Measurements from ENCODE around the gene GALK2. TPM values are rescaled to one million over a fixed set of nuclear protein-coding genes. Genes with fewer than 3 reads are reported as not detected.

GALK2 gene
- total RNA-seq, 1 donor from 2014 or later = 50.1 TPM

- H3K36me3 ChIP-seq (ENCODE audit: control insufficient read depth in 3 of 3, insufficient read depth in 3 of 3, low read length in 3 of 3) = no peaks in the 10 kb centered on the region
- no peak overlapping the region for H3K27ac ChIP-seq (ENCODE audit: low read depth, low read length)
- peaks cover 0 to 4% (median 0%) of the 10 kb centered on the region in 3 donors for H3K4me1 ChIP-seq (ENCODE audit: control insufficient read depth in 3 of 3, insufficient read depth in 3 of 3, low read length in 3 of 3)
Observed at GRCh38 chr15:49273734-49274318, 103.8 kb downstream of the GALK2 start.

DNA sequence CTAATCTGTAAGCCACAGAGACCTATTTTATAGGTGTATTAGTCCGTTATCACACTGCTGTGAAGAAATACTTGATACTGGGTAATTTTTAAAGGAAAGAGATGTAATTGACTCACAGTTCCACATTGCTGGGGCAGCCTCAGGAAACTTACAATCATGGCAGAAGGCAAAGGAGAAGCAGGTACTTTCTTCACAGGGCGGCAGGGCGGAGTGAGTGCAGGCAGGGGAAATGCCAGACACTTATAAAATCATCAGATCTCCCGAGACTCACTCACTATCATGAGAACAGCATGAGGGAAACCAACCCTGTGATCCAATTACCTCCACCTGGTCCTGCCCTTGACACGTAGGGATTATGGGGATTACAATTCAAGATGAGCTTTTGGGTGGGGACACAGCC lies 108.7 kb downstream of the GALK2 start:
- H3K27me3 ChIP-seq (ENCODE audit: control insufficient read depth in 3 of 3, insufficient read depth in 3 of 3, low read length in 3 of 3) = no peaks in the 10 kb centered on the region
- H3K27ac ChIP-seq (ENCODE audit: low read depth, low read length) = no peak overlapping the region
- no peak overlapping the region for H3K4me3 ChIP-seq (ENCODE audit: low read length in 3 of 3)
- no peaks in the 10 kb centered on the region for H3K9me3 ChIP-seq (ENCODE audit: control insufficient read depth in 3 of 3, low read length in 3 of 3)
- peaks cover 0 to 3% (median 3%) of the 10 kb centered on the region in 3 donors for H3K4me1 ChIP-seq (ENCODE audit: control insufficient read depth in 3 of 3, insufficient read depth in 3 of 3, low read length in 3 of 3)
- peaks cover 0 to 7% (median 3%) of the 10 kb centered on the region in 3 donors for H3K36me3 ChIP-seq (ENCODE audit: control insufficient read depth in 3 of 3, insufficient read depth in 3 of 3, low read length in 3 of 3)
- no peak overlapping the region for H3K9ac ChIP-seq (ENCODE audit: low read depth in 1 of 3, low read length in 3 of 3)

More at GRCh38 chr15:49273734-49274318, 103.8 kb downstream of the GALK2 start:
- Histone ChIP-seq H3K4me3 (ENCODE audit: low read length in 3 of 3) (no peak overlapping the region), H3K9ac (ENCODE audit: low read depth in 1 of 3, low read length in 3 of 3) (no peak overlapping the region), H3K9me3 (ENCODE audit: control insufficient read depth in 3 of 3, low read length in 3 of 3) (no peaks in the 10 kb centered on the region), H3K27me3 (ENCODE audit: control insufficient read depth in 3 of 3, insufficient read depth in 3 of 3, low read length in 3 of 3) (no peaks in the 10 kb centered on the region)

GRCh38 chr15:49279521-49280456 lies 109.7 kb downstream of the GALK2 start:
- Histone ChIP-seq H3K27me3 (ENCODE audit: control insufficient read depth in 3 of 3, insufficient read depth in 3 of 3, low read length in 3 of 3) (no peaks in the 10 kb centered on the region), H3K27ac (ENCODE audit: low read depth, low read length) (peak overlapping the region; percentile 53), H3K36me3 (ENCODE audit: control insufficient read depth in 3 of 3, insufficient read depth in 3 of 3, low read length in 3 of 3) (peaks cover 0 to 7% (median 6%) of the 10 kb centered on the region in 3 donors), H3K9me3 (ENCODE audit: control insufficient read depth in 3 of 3, low read length in 3 of 3) (no peaks in the 10 kb centered on the region), H3K9ac (ENCODE audit: low read depth in 1 of 3, low read length in 3 of 3) (no peak overlapping the region), H3K4me1 (ENCODE audit: control insufficient read depth in 3 of 3, insufficient read depth in 3 of 3, low read length in 3 of 3) (peaks cover 0 to 3% (median 3%) of the 10 kb centered on the region in 3 donors), H3K4me3 (ENCODE audit: low read length in 3 of 3) (no peak overlapping the region)

DNA sequence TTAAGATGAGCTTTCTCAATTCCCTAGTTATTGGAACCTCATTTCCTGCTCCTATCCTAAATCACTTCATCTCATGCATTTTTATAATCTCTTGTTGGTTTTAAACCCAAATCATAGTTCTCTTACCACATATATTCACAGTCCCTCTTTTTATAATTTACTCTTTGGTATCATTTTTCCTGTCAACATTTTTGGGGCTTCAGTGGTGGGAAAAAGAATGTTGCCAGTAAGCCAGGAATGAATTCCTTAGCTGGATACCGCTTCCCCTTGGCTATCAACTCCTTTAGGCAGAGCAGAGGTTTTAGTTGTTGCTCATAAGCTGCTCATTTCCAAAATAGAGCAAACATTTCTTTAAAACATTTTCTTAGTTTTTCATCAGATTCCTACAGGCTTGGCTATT lies 112.3 kb downstream of the GALK2 start:
- Histone ChIP-seq H3K36me3 (ENCODE audit: control insufficient read depth in 3 of 3, insufficient read depth in 3 of 3, low read length in 3 of 3) (peaks cover 0 to 8% (median 7%) of the 10 kb centered on the region in 3 donors), H3K4me3 (ENCODE audit: low read length in 3 of 3) (no peak overlapping the region), H3K27ac (ENCODE audit: low read depth, low read length) (no peak overlapping the region), H3K27me3 (ENCODE audit: control insufficient read depth in 3 of 3, insufficient read depth in 3 of 3, low read length in 3 of 3) (no peaks in the 10 kb centered on the region), H3K9ac (ENCODE audit: low read depth in 1 of 3, low read length in 3 of 3) (no peak overlapping the region), H3K9me3 (ENCODE audit: control insufficient read depth in 3 of 3, low read length in 3 of 3) (no peaks in the 10 kb centered on the region), H3K4me1 (ENCODE audit: control insufficient read depth in 3 of 3, insufficient read depth in 3 of 3, low read length in 3 of 3) (peaks cover 0 to 3% (median 3%) of the 10 kb centered on the region in 3 donors)

DNA sequence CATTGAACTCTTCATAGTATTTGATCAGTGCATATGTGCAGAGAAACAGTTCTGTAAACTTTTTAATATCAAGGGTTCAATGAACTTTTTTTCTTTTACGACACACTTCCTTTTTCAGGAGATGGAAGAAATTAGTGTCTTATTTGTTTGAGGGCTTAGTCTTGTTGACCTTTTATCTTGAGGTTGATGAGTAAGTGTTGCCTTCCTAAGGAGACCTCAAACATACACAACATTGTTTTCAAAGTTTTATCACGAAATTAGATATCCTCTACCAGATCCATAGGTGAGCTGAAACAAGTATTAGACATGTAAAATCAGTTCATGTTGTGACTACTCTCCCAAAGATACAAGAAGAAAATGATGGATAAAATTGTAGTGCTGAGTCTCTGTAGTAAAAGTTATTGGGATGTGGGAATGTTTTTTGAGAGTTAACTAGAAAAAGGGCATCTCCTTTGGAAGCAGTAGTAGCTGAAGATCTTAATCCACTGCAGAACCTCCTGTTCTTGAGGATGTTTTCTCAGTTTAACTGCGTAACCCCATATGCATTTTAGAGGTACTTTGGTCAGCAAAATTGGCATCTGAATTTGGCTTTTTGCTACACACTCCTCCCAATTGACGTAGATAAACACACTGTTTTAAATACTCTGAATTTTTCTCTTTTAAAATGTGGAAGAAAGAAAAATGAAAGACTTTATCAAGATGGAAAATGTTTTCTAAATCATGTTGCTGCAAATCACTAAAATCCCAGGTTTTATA lies 116.8 kb downstream of the GALK2 start:
- H3K9me3 ChIP-seq (ENCODE audit: control insufficient read depth in 3 of 3, low read length in 3 of 3) = no peaks in the 10 kb centered on the region
- H3K36me3 ChIP-seq (ENCODE audit: control insufficient read depth in 3 of 3, insufficient read depth in 3 of 3, low read length in 3 of 3) = peaks cover 0 to 8% (median 7%) of the 10 kb centered on the region in 3 donors
- no peak overlapping the region for H3K4me3 ChIP-seq (ENCODE audit: low read length in 3 of 3)
- no peak overlapping the region for H3K9ac ChIP-seq (ENCODE audit: low read depth in 1 of 3, low read length in 3 of 3)
- H3K4me1 ChIP-seq (ENCODE audit: control insufficient read depth in 3 of 3, insufficient read depth in 3 of 3, low read length in 3 of 3) = peaks cover 0 to 6% (median 3%) of the 10 kb centered on the region in 3 donors
- no peaks in the 10 kb centered on the region for H3K27me3 ChIP-seq (ENCODE audit: control insufficient read depth in 3 of 3, insufficient read depth in 3 of 3, low read length in 3 of 3)
- H3K27ac ChIP-seq (ENCODE audit: low read depth, low read length) = no peak overlapping the region

GRCh38 chr15:49287481-49287880 lies 117.4 kb downstream of the GALK2 start:
- H3K4me3 ChIP-seq (ENCODE audit: low read length in 3 of 3) = no peak overlapping the region
- no peak overlapping the region for H3K27ac ChIP-seq (ENCODE audit: low read depth, low read length)
- peaks cover 0 to 6% (median 3%) of the 10 kb centered on the region in 3 donors for H3K4me1 ChIP-seq (ENCODE audit: control insufficient read depth in 3 of 3, insufficient read depth in 3 of 3, low read length in 3 of 3)
- H3K27me3 ChIP-seq (ENCODE audit: control insufficient read depth in 3 of 3, insufficient read depth in 3 of 3, low read length in 3 of 3) = no peaks in the 10 kb centered on the region
- peaks cover 0 to 8% (median 7%) of the 10 kb centered on the region in 3 donors for H3K36me3 ChIP-seq (ENCODE audit: control insufficient read depth in 3 of 3, insufficient read depth in 3 of 3, low read length in 3 of 3)
- no peak overlapping the region for H3K9ac ChIP-seq (ENCODE audit: low read depth in 1 of 3, low read length in 3 of 3)
- no peaks in the 10 kb centered on the region for H3K9me3 ChIP-seq (ENCODE audit: control insufficient read depth in 3 of 3, low read length in 3 of 3)

DNA sequence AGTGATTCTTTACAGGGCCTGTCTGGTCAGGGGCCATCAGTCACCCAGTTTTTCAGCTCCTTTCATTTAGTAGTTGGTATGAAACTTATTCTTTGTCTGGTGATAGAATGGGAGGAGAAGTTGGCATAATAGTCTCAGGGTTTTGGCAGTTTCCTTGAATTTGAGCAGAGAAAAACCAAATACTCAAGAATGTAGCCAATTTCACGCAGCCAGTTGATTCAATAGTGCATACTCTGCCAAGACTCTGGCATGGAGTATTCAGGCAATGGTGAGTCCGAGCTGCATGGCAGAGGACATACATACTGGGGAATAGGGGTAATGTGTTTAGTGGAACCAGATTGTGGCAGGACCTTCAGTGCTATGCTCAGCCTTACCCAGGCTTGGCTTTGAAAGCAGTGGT lies 118.3 kb downstream of the GALK2 start:
- H3K4me1 ChIP-seq (ENCODE audit: control insufficient read depth in 3 of 3, insufficient read depth in 3 of 3, low read length in 3 of 3) = peaks cover 0 to 6% (median 3%) of the 10 kb centered on the region in 3 donors
- H3K9ac ChIP-seq (ENCODE audit: low read depth in 1 of 3, low read length in 3 of 3) = no peak overlapping the region
- H3K27me3 ChIP-seq (ENCODE audit: control insufficient read depth in 3 of 3, insufficient read depth in 3 of 3, low read length in 3 of 3) = no peaks in the 10 kb centered on the region
- no peaks in the 10 kb centered on the region for H3K9me3 ChIP-seq (ENCODE audit: control insufficient read depth in 3 of 3, low read length in 3 of 3)
- H3K27ac ChIP-seq (ENCODE audit: low read depth, low read length) = no peak overlapping the region
- H3K36me3 ChIP-seq (ENCODE audit: control insufficient read depth in 3 of 3, insufficient read depth in 3 of 3, low read length in 3 of 3) = peaks cover 0 to 4% (median 3%) of the 10 kb centered on the region in 3 donors
- H3K4me3 ChIP-seq (ENCODE audit: low read length in 3 of 3) = no peak overlapping the region

- peaks cover 0 to 2% (median 0%) of the 10 kb centered on the region in 3 donors for H3K36me3 ChIP-seq (ENCODE audit: control insufficient read depth in 3 of 3, insufficient read depth in 3 of 3, low read length in 3 of 3)
- H3K4me1 ChIP-seq (ENCODE audit: control insufficient read depth in 3 of 3, insufficient read depth in 3 of 3, low read length in 3 of 3) = peaks cover 0 to 6% (median 3%) of the 10 kb centered on the region in 3 donors
- no peak overlapping the region for H3K9ac ChIP-seq (ENCODE audit: low read depth in 1 of 3, low read length in 3 of 3)
Observed at GRCh38 chr15:49290191-49290590, 120.1 kb downstream of the GALK2 start.

GRCh38 chr15:49293941-49294340 lies 123.9 kb downstream of the GALK2 start:
- Histone ChIP-seq H3K27ac (ENCODE audit: low read depth, low read length) (no peak overlapping the region), H3K9me3 (ENCODE audit: control insufficient read depth in 3 of 3, low read length in 3 of 3) (peaks cover 0 to 2% (median 0%) of the 10 kb centered on the region in 3 donors), H3K27me3 (ENCODE audit: control insufficient read depth in 3 of 3, insufficient read depth in 3 of 3, low read length in 3 of 3) (no peaks in the 10 kb centered on the region), H3K36me3 (ENCODE audit: control insufficient read depth in 3 of 3, insufficient read depth in 3 of 3, low read length in 3 of 3) (peaks cover 0 to 3% (median 0%) of the 10 kb centered on the region in 3 donors), H3K9ac (ENCODE audit: low read depth in 1 of 3, low read length in 3 of 3) (no peak overlapping the region), H3K4me1 (ENCODE audit: control insufficient read depth in 3 of 3, insufficient read depth in 3 of 3, low read length in 3 of 3) (peaks cover 0 to 6% (median 3%) of the 10 kb centered on the region in 3 donors), H3K4me3 (ENCODE audit: low read length in 3 of 3) (no peak overlapping the region)

More at GRCh38 chr15:49290191-49290590, 120.1 kb downstream of the GALK2 start:
- Histone ChIP-seq H3K27me3 (ENCODE audit: control insufficient read depth in 3 of 3, insufficient read depth in 3 of 3, low read length in 3 of 3) (no peaks in the 10 kb centered on the region), H3K4me3 (ENCODE audit: low read length in 3 of 3) (no peak overlapping the region), H3K9me3 (ENCODE audit: control insufficient read depth in 3 of 3, low read length in 3 of 3) (no peaks in the 10 kb centered on the region), H3K27ac (ENCODE audit: low read depth, low read length) (no peak overlapping the region)

Measured in skeletal muscle tissue (tissue), 4 donors.